ENCODE data around the gene PPIF.

PPIF gene

DNA sequence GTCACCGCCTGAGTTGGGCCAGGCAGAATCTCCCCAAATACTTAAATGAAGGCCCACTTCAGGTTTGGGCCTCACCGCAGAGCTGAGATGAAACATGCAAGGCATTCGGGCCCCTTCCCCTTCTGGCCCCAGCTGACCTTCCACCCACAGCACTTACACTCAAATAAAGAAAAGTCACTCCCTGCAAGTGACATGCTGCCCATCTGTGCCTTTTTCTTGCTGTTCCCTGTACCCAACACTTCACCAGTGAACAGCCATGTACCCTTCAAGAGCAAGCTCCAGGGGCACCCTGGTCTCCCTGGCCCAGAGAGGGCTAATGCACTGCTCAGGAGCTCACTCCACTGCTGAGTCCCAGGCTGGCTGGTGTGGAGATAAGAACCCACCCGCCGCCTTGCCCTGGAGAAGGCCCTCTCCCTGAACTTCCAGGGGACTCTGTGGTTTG, 57.4 kb downstream of the PPIF start:
- DNase-seq = no peak

Measured in NCI-H1105 treated with DMSO at 0.1 percent for 48 hours (cell line).